HepG2 (cell line): Measurements from ENCODE around the gene ADH1B.

Experiments
- ASH2L ChIP-seq: fragments of 300-600, 200-600 bp; sonication (generic); IDR thresholded peaks from 2 replicates; pipeline ENCODE4 v1.7.0; 2017; ENCODE audit warnings: low read depth, mild to moderate bottlenecking, moderate library complexity, mixed read lengths, low read length; ENCODE audit not compliant: insufficient read length
- CEBPB ChIP-seq: IDR thresholded peaks from 2 replicates; pipeline ENCODE4 v1.6.1; 2011; ENCODE audit warnings: low read depth, low read length, improper control_type of control experiment, borderline replicate concordance
- GATAD2A ChIP-seq: IDR thresholded peaks from 2 replicates; pipeline ENCODE4 v1.6.1; 2016
- IRF2 ChIP-seq: IDR thresholded peaks from 2 replicates; pipeline ENCODE4 v1.6.1; 2018; ENCODE audit warnings: missing genetic modification reagents, missing compliant biosample characterization
- POLR2A ChIP-seq, 2 experiments: IDR thresholded peaks; 2 replicates each; pipeline ENCODE4 v1.6.1; 2011; ENCODE audit warnings: low read depth in 2 of 2, low read length in 2 of 2, mild to moderate bottlenecking in 1 of 2, moderate library complexity in 1 of 2; ENCODE audit not compliant: insufficient read depth in 1 of 2
- TF ChIP-seq, protein P1 (sequence below): sonication (generic); formaldehyde crosslinking; IDR thresholded peaks from 2 replicates; pipeline ENCODE4 v1.5.0; 2020; ENCODE audit warnings: mild to moderate bottlenecking, missing genetic modification reagents, moderate library complexity
- TF ChIP-seq, protein P2 (sequence below): conservative IDR thresholded peaks from 2 replicates; pipeline ENCODE4 v1.6.1; 2018; ENCODE audit warnings: missing genetic modification reagents
- TF ChIP-seq, protein P3 (sequence below): sonication (generic); formaldehyde crosslinking; IDR thresholded peaks from 2 replicates; pipeline ENCODE4 v1.4.0; 2020; ENCODE audit warnings: mild to moderate bottlenecking, missing genetic modification reagents
- TF ChIP-seq, protein P4 (sequence below): sonication (generic); formaldehyde crosslinking; IDR thresholded peaks from 2 replicates; pipeline ENCODE4 v1.4.0; 2020; ENCODE audit warnings: missing genetic modification reagents, borderline replicate concordance

DNA sequence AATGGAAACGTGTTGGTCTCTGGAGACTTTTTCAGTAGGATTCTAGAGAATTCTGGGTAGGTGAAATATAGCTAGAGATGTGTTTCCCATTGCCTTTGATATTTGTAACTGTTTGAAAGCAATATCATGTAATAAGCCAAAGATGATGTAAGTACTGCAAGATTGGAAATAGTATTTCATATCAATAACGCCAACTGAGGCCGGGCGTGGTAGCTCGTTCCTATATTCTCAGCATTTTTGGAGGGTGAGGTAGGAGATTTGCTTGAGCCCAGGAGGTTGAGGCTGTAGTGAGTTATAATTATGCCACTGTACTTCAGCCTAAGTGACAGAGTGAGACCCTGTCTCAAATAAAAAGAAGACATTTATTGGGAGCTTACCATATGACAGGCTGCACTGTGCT lies 39.9 kb downstream of the ADH1B start:
- TF ChIP-seq, protein P1, sequence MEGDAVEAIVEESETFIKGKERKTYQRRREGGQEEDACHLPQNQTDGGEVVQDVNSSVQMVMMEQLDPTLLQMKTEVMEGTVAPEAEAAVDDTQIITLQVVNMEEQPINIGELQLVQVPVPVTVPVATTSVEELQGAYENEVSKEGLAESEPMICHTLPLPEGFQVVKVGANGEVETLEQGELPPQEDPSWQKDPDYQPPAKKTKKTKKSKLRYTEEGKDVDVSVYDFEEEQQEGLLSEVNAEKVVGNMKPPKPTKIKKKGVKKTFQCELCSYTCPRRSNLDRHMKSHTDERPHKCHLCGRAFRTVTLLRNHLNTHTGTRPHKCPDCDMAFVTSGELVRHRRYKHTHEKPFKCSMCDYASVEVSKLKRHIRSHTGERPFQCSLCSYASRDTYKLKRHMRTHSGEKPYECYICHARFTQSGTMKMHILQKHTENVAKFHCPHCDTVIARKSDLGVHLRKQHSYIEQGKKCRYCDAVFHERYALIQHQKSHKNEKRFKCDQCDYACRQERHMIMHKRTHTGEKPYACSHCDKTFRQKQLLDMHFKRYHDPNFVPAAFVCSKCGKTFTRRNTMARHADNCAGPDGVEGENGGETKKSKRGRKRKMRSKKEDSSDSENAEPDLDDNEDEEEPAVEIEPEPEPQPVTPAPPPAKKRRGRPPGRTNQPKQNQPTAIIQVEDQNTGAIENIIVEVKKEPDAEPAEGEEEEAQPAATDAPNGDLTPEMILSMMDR (CRISPR knock-in tag), result no peak
- TF ChIP-seq GATAD2A (CRISPR knock-in tag), result no peak
- TF ChIP-seq, protein P2, sequence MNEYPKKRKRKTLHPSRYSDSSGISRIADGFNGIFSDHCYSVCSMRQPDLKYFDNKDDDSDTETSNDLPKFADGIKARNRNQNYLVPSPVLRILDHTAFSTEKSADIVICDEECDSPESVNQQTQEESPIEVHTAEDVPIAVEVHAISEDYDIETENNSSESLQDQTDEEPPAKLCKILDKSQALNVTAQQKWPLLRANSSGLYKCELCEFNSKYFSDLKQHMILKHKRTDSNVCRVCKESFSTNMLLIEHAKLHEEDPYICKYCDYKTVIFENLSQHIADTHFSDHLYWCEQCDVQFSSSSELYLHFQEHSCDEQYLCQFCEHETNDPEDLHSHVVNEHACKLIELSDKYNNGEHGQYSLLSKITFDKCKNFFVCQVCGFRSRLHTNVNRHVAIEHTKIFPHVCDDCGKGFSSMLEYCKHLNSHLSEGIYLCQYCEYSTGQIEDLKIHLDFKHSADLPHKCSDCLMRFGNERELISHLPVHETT (CRISPR knock-in tag), result no peak
- no peak for TF ChIP-seq ASH2L
- TF ChIP-seq IRF2 (CRISPR knock-in tag), result no peak
- no peak for TF ChIP-seq POLR2A (IDR thresholded peaks at IDR 0.05; ENCODE audit: insufficient read depth in 1 of 2, low read depth in 2 of 2, low read length in 2 of 2)
- TF ChIP-seq, protein P3, sequence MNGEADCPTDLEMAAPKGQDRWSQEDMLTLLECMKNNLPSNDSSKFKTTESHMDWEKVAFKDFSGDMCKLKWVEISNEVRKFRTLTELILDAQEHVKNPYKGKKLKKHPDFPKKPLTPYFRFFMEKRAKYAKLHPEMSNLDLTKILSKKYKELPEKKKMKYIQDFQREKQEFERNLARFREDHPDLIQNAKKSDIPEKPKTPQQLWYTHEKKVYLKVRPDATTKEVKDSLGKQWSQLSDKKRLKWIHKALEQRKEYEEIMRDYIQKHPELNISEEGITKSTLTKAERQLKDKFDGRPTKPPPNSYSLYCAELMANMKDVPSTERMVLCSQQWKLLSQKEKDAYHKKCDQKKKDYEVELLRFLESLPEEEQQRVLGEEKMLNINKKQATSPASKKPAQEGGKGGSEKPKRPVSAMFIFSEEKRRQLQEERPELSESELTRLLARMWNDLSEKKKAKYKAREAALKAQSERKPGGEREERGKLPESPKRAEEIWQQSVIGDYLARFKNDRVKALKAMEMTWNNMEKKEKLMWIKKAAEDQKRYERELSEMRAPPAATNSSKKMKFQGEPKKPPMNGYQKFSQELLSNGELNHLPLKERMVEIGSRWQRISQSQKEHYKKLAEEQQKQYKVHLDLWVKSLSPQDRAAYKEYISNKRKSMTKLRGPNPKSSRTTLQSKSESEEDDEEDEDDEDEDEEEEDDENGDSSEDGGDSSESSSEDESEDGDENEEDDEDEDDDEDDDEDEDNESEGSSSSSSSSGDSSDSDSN (CRISPR knock-in tag), result no peak
- TF ChIP-seq, protein P4, sequence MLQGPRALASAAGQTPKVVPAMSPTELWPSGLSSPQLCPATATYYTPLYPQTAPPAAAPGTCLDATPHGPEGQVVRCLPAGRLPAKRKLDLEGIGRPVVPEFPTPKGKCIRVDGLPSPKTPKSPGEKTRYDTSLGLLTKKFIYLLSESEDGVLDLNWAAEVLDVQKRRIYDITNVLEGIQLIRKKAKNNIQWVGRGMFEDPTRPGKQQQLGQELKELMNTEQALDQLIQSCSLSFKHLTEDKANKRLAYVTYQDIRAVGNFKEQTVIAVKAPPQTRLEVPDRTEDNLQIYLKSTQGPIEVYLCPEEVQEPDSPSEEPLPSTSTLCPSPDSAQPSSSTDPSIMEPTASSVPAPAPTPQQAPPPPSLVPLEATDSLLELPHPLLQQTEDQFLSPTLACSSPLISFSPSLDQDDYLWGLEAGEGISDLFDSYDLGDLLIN (CRISPR knock-in tag), result no peak
- no peak for TF ChIP-seq CEBPB
